WTC11 (cell line): ENCODE data around the gene ANXA6. TPM values are rescaled to one million over a fixed set of nuclear protein-coding genes. Genes with fewer than 3 reads are reported as not detected.

Experiments
- ATAC-seq: fragments of 200-7000 bp; cut with Tn5 transposase; 2 replicates; pipeline ENCODE4 v1.10.0; 2021; ENCODE audit warnings: mild to moderate bottlenecking, moderate library complexity
- CTCF ChIA-PET: fragments of 300-600 bp; sonication (Branson Sonifier 250); formaldehyde crosslinking; loops from one replicate; lab custom pipeline; 2021; ENCODE audit warnings: antibody characterized with exemption; lab: Charles Lee
- POLR2A ChIA-PET: fragments of 350-600 bp; sonication (Branson Sonifier 250); formaldehyde crosslinking; loops from one replicate; lab custom pipeline; 2021; ENCODE audit warnings: antibody characterized with exemption; lab: Charles Lee
- DNase-seq: peaks from one replicate; pipeline ENCODE4 v3.0.0; 2021; ENCODE audit warnings: low spot score
- H3K27ac Mint-ChIP-seq: 2 replicates; pipeline ENCODE4 v1.8.0; 2021; ENCODE audit warnings: mixed read lengths
- H3K27me3 Mint-ChIP-seq: 2 replicates; pipeline ENCODE4 v1.8.0; 2021; ENCODE audit warnings: low read depth, mild to moderate bottlenecking, moderate library complexity, mixed read lengths
- H3K36me3 Mint-ChIP-seq: 2 replicates; pipeline ENCODE4 v1.8.0; 2021; ENCODE audit warnings: mixed read lengths
- H3K4me1 Mint-ChIP-seq: 2 replicates; pipeline ENCODE4 v1.8.0; 2022; ENCODE audit warnings: mixed read lengths
- H3K4me3 Mint-ChIP-seq: 2 replicates; pipeline ENCODE4 v1.8.0; 2021; ENCODE audit warnings: mild to moderate bottlenecking, moderate library complexity, mixed read lengths
- H3K9me3 Mint-ChIP-seq: 2 replicates; pipeline ENCODE4 v1.8.0; 2021; ENCODE audit warnings: mixed read lengths
- ATF6 ChIP-seq: sonication (generic); formaldehyde crosslinking; IDR thresholded peaks from 2 replicates; pipeline ENCODE4 v1.8.1; 2023; ENCODE audit warnings: mild to moderate bottlenecking, missing genetic modification reagents
- CREB1 ChIP-seq: sonication (generic); formaldehyde crosslinking; IDR thresholded peaks from 2 replicates; pipeline ENCODE4 v1.8.0; 2023; ENCODE audit warnings: mild to moderate bottlenecking, missing genetic modification reagents
- CREM ChIP-seq: sonication (generic); formaldehyde crosslinking; IDR thresholded peaks from 2 replicates; pipeline ENCODE4 v1.8.1; 2022; ENCODE audit warnings: mild to moderate bottlenecking, missing genetic modification reagents, moderate library complexity
- CTCF ChIP-seq: fragments of 200-600 bp; IDR thresholded peaks from 2 replicates; pipeline ENCODE4 v1.8.0; 2022; ENCODE audit warnings: antibody characterized with exemption
- E2F1 ChIP-seq: sonication (generic); formaldehyde crosslinking; IDR thresholded peaks from 2 replicates; pipeline ENCODE4 v1.8.0; 2022; ENCODE audit warnings: mild to moderate bottlenecking, missing genetic modification reagents
- FOXK1 ChIP-seq: sonication (generic); formaldehyde crosslinking; IDR thresholded peaks from 2 replicates; pipeline ENCODE4 v1.8.0; 2022; ENCODE audit warnings: mild to moderate bottlenecking, moderate library complexity, missing genetic modification reagents
- IRF2 ChIP-seq: sonication (generic); formaldehyde crosslinking; IDR thresholded peaks from 2 replicates; pipeline ENCODE4 v1.8.0; 2022; ENCODE audit warnings: low read depth, missing genetic modification reagents, borderline replicate concordance
- NFATC4 ChIP-seq: fragments of 250-450 bp; sonication (Bioruptor Pico); IDR thresholded peaks from 2 replicates; pipeline ENCODE4 v1.9.0; 2021; ENCODE audit warnings: mild to moderate bottlenecking
- NFE2L1 ChIP-seq: sonication (generic); formaldehyde crosslinking; IDR thresholded peaks from 2 replicates; pipeline ENCODE4 v1.8.1; 2023; ENCODE audit warnings: missing genetic modification reagents
- SMAD3 ChIP-seq: sonication (generic); formaldehyde crosslinking; IDR thresholded peaks from 2 replicates; pipeline ENCODE4 v1.8.0; 2022; ENCODE audit warnings: missing genetic modification reagents, mild to moderate bottlenecking, borderline replicate concordance
- SOX15 ChIP-seq: fragments of 250-450 bp; sonication (Bioruptor Pico); IDR thresholded peaks from 2 replicates; pipeline ENCODE4 v1.9.0; 2021; ENCODE audit warnings: mild to moderate bottlenecking
- SP1 ChIP-seq: sonication (generic); formaldehyde crosslinking; conservative IDR thresholded peaks from 2 replicates; pipeline ENCODE4 v1.8.1; 2022; ENCODE audit warnings: missing genetic modification reagents
- ZNF416 ChIP-seq: fragments of 250-450 bp; sonication (Bioruptor Pico); IDR thresholded peaks from 2 replicates; pipeline ENCODE4 v1.9.0; 2021; ENCODE audit warnings: mild to moderate bottlenecking, inconsistent platforms
- total RNA-seq: library from RNA; stranded (reverse); gene quantifications from 3 replicates; pipeline ENCODE4 v1.2.3, GENCODE V29; 2021
- TF ChIP-seq, protein P1 (sequence below): sonication (generic); formaldehyde crosslinking; IDR thresholded peaks from 2 replicates; pipeline ENCODE4 v1.8.1; 2022; ENCODE audit warnings: low read depth, missing genetic modification reagents, borderline replicate concordance

ANXA6 gene
- total RNA-seq, 1 experiment from 2014 or later, result 92.8 TPM

GRCh38 chr5:151058891-151059489 lies 98.6 kb downstream of the ANXA6 start (continued):
- TF ChIP-seq CTCF (no peak), NFATC4 (CRISPR knock-in tag) (no peak), SMAD3 (CRISPR knock-in tag) (no peak), NFE2L1 (CRISPR knock-in tag) (no peak), CREM (CRISPR knock-in tag) (no peak), ATF6 (CRISPR knock-in tag) (no peak), SOX15 (CRISPR knock-in tag) (no peak), CREB1 (no peak), FOXK1 (CRISPR knock-in tag) (no peak), IRF2 (CRISPR knock-in tag) (no peak)
- TF ChIP-seq, protein P1, sequence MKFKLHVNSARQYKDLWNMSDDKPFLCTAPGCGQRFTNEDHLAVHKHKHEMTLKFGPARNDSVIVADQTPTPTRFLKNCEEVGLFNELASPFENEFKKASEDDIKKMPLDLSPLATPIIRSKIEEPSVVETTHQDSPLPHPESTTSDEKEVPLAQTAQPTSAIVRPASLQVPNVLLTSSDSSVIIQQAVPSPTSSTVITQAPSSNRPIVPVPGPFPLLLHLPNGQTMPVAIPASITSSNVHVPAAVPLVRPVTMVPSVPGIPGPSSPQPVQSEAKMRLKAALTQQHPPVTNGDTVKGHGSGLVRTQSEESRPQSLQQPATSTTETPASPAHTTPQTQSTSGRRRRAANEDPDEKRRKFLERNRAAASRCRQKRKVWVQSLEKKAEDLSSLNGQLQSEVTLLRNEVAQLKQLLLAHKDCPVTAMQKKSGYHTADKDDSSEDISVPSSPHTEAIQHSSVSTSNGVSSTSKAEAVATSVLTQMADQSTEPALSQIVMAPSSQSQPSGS (CRISPR knock-in tag), result no peak
- TF ChIP-seq, all 79 proteins: peak for 0

GRCh38 chr5:151058301-151058700 lies 99.3 kb downstream of the ANXA6 start:
- POLR2A ChIA-PET, result no interaction called here
- CTCF ChIA-PET, result interaction anchor here (1.0 to 2.1 kb wide), 4 partner anchors 10 to 57 kb away, joined by 3 to 12 read pairs (median 6); no protein-coding TSS in a partner anchor
- Mint-ChIP-seq H3K9me3 (no peaks in the 10 kb centered on the region), H3K36me3 (peaks cover 24% of the 10 kb centered on the region), H3K27ac (no peak overlapping the region), H3K4me1 (no peaks in the 10 kb centered on the region), H3K27me3 (no peaks in the 10 kb centered on the region), H3K4me3 (no peak overlapping the region)
- ATAC-seq, result no peak
- TF ChIP-seq, protein P1 (CRISPR knock-in tag), result no peak
- TF ChIP-seq ZNF416 (CRISPR knock-in tag), result no peak
- no peak for TF ChIP-seq CREB1
- TF ChIP-seq SMAD3 (CRISPR knock-in tag), result no peak
- no peak for TF ChIP-seq SOX15 (CRISPR knock-in tag)
- no peak for DNase-seq

- DNase-seq (no peak), ATAC-seq (no peak)
- Mint-ChIP-seq H3K27ac (no peak overlapping the region), H3K36me3 (peaks cover 13% of the 10 kb centered on the region), H3K4me3 (no peak overlapping the region), H3K4me1 (no peaks in the 10 kb centered on the region), H3K9me3 (no peaks in the 10 kb centered on the region), H3K27me3 (no peaks in the 10 kb centered on the region)
- ChIA-PET CTCF (interaction anchor here (1.0 to 1.1 kb wide), 2 partner anchors 15 to 59 kb away, joined by 3 read pairs; no protein-coding TSS in a partner anchor), POLR2A (no interaction called here)
- no peak for TF ChIP-seq SP1 (CRISPR knock-in tag)
- TF ChIP-seq E2F1 (CRISPR knock-in tag), result no peak
These were observed 100.9 kb downstream of the ANXA6 start for GRCh38 chr5:151056379-151057325.
